ENCODE results near the gene TIFAB.
A peak's percentile ranks its signal among the peaks of the same experiment; 100 is the strongest.
"Not testable (repeated sequence)": the region's sequence is repeated elsewhere in the genome, so short reads cannot be mapped to it uniquely, and the experiment has no call there.

Gene TIFAB, protein sequence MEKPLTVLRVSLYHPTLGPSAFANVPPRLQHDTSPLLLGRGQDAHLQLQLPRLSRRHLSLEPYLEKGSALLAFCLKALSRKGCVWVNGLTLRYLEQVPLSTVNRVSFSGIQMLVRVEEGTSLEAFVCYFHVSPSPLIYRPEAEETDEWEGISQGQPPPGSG

DNA sequence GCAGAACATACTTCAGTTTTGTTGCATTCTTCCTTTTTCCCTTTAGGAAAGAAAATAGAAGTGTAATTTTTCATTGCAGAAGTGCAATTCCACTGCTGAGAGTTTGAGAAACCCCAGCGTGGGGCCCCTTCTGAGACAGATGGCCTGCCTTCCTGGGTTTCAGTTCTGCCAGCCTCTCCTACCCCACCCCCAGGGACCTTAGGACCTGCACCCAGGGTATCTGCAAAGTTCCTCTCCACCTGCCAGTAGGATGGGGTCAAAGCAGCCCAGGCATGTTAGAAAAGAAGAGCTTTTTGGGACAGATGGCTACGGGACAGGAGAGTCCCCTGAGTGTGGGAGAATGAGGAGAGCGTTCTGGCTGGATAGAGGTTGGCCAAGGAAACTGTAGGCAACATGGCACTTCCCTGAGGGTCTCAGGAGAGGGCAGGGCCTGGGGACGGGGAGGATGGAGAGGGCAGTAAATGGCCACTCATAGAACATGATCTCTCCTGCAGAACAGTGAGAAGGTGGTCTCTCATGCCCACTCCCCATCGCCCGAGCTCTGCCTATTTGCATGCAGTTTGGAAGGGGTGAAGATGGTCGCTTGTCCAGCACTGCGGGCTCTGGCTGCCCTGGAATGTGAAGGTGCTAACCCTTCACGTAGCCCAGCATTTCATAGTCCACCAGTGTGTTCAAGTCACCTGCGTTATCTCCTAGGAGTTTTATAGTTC is at the start of gene TIFAB:
TIFAB (minus strand) TSS at position 31 of the 710 bp plus-strand sequence. CDS start 2,412 bp downstream, outside the sequence.
- no peak for DNase-seq

DNA sequence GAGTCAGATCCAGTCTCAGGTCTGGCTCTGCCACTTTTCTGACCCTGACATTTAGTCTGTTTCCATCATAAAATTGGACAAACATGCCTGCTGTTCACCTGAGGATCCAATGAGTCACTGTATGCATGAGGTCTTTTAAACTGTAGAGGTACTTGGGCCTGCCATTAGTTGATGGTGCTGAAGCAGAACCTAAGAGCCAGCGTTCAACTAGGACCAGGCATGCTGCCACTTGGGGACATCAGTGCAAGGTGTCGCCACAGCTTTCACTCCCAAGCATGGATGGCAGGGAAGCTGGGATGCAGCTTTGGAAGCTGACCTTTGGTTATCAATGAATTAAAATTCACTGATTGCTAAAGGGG is 46.5 kb upstream of the TIFAB start:
- peak; percentile 25 for DNase-seq

DNA sequence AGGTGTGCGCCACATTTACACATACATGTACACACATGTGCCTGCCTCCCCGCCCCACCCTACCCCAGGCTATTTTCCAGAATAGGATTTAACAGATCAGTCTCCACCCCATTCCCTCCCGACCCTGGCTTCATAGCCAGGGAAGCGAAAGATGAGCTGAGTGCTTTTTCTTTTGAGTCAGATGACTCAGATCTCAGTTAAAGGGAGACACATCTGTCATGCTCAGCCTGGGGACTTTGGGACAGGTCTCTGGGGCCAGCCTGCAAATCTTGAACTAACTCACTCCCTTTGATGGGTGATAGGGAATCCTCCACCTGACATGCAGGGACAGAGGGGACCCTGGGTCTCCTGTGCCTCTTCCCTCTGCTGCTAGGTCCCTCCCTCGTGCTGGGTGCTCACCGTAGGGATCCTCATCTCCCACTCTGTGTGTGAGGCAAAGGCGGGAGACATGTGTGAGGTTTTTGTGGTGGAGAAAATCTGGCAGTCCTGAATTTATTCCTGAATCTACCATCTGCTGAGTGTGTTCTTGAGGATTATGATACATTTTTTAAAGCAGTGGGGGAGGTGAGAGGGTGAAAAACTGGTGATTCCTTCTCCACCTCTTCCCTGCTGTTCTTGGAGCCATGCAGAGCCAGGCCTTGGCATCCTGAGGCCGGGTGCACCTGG is 46.0 kb upstream of the TIFAB start:
- DNase-seq, result no peak

DNA sequence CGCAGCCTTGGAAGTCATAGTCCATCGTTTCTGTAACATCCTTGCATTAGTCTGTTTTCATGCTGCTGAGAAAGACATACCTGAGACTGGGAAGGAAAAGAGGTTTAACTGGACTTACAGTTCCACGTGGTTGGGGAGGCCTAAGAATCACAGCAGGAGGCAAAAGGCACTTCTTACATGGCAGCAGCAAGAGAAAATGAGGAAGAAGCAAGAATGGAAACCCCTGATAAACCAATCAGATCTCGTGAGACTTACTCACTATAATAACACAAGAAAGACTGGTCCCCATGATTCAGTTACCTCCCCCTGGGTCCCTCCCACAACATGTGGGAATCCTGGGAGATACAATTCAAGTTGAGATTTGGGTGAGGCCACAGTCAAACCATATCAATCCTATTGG is 43.4 kb upstream of the TIFAB start:
- DNase-seq, result not testable (repeated sequence)

DNA sequence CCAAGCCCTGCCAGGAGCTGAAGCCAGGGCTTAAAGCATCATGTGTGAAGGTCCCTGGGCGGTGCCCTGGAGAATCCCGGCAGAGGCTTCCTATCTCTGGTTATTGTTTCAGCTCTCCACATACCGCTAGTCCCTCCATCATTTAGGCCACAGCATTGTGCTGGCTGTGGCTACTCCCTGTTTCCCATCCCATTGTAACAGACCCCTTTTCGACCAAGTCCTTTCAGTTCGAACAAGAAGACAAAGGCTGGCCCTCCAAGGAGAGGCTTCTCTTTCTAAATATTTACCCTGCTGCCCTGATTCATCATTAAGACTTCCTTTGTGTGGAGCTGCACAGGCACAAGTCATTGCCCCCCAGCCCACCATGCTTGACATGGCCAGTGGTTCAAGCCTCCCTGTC is 42.0 kb upstream of the TIFAB start:
- DNase-seq, result no peak

DNA sequence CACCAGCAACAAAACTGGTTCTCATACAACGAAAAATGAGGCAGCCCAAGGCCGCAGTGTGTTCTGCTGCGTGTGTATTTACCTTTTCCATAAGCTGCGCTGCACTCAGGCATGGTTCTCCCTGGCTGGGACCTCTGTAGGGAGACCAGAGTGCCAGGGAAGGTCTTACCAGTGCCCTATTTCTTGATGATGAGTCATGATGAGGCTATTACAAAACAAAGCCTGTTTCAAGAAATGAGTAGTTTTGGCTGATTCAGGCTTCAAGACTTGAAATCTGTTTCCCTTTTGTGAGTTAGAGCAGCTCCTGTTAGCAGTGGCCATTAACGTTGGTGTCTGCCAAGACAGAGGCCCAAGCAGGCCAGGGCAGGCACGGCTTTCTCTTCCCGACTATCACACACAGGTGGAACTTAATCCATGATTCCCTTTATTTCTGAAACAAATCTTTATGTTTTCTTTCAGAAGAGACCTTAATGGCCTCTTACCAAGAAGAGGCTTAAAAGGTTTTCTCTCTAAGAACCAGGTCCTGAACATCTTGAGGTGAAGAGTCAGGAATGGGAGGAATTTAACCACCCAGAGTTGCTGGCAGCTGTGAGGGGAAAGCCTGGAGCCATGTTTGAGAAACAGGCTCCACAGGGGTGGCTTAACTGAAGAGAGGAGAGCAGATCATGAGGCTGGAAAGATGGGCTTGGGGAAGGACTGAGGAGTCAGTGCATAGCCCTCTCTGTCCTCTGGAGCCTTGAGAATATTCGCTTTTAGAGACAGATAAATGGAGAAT is 41.4 kb upstream of the TIFAB start:
- no peak for DNase-seq

DNA sequence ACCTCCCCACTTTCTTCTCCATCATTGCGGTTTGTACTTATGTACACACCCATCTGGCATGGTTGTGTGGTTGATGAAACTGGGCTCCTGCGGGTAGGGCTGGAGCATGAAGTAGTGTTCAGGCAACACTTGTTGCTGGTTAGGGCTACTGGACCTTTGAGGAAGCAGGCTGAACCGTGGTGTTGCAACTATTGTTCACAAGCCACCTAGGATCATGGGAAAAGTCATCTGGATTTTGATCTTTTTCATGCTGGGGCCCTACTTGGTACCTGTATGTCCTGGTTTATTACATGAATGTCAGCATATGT is 40.1 kb upstream of the TIFAB start:
- DNase-seq, result no peak

DNA sequence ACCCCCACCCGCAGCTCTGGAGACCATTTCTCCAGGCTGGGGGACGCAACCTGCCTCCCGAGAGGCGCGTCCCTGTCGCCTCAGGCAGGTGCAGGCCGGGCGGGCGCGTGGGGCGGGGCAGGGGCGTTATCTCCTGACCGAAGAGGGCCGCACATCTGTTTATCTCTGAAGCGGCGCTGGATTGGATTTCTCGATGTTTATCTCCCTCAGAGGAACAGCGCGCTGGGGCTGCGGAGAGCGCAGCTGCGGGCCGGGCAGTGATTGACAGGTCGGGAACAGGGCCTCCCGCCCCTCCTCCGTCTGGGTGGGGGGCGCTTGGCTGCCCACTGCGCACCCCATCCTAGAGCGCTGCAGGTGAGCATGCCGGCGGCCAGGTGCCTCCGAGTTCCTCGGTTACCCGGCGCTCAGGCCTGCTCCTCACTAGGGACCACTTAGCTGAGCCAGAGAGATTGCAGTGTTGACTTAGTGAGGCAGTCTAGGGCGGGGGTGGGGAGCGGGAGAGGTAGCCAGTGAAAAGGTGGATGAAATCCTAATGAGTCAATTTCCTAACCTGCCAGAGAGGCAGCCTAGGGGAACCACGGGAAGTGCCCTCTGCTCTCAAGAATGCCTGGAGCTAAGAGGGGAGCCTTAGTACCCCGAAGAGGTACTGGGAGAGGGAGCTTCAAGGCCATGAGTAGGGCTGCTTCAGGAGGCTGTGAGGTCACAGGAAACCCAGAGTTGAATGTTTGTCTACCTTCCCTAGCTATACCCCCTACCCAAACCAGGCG is 39.6 kb upstream of the TIFAB start:
- DNase-seq, result peak; percentile 78

DNA sequence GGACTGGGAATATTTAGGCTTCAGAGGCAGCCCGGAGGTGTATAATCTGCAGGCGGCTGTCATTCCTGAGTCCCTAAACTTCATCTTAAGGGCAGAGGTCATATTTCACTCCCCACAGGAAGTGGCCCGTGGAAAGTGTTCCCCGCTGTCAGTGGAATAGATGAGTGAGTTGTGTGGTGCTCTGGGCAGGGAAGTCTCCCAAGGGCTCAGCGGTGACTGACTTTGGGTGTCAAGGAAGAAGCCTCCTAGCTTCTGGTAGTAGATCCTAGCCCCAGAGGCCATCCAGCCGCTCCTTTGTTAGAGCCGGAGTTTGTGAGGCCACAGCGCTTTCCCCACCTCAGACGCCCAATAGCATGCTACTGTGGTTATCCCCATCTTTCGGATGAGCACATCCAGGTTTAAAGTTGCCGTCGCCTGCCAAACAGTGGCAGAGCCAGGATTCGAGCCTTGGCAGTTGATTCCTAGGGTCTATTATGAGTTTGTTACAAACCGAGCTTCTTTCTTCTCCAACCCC is 38.9 kb upstream of the TIFAB start:
- DNase-seq, result no peak

DNA sequence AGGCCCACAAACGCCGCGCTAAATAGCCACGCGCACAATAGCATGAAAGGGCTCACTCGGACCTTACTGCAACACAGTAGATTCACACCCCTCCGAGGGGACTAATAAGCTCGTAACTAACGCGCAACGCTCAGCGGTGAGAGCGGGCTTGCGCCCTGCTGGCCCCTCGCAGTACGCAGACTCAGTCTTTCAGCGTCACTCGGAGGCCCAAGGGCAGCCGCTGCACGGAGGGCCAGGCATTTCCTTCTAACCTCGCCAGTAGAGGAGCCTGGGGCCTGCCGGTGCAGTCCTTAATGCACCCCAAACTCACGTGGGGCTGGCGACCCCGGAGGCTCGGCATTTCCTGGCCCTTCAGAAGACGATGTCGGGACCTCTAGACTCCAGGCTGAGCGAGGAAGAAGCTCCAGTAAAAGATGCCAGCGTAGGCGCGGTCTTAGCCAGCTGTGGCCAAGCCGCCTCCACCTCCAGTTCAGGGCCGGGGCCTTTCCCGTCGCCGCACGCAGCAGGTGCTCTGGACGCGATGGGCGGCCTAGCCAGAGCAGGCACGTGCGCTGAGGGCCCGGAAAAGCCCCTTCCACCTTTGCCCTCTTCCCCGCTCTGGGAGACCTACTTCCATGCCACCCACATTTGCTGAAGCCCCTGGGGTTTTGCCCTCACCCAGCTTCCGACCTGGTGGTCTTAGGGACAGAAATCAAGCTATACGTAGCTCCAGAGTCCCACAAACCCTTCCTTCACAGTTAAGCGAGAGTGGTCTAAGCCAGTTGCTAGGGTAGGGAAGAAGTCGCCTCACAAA is 38.3 kb upstream of the TIFAB start:
- no peak for DNase-seq

DNA sequence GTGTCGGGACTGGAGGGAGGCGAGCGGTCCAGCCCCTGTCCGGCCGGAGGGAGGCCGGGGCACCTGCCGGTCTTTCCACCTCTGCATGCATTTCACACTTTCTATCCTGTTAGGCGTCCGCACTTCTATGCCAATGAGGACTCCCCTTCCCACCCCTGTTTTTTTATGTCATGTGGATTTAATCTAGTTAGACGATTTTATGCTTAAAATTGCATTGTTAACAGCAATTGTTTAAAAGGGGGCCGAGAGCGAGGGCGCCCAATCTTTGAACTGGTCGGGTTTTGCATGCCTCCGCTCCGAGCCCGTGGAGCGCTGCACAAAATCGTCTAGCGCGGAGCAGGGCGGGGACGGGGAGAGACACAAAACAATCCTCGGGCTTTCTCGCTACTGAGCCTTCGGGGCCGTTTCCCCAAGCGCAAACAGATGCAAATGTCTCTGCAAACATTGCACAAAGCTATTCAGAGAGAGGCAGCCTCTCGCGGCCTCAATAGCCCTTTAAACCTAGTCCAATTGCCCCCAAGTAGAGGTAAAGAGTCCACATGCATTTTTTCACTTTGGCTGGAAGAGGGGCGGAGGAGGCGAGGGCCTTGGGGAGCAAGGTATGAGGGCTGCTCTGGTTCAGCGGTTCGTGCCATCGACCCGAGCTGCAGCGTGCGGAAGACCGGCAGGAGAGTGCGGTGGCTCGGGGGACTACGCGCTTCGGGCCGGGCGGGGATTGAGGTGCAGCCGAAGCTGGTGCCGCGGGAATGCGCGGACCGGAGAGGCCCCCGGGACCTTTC is 37.5 kb upstream of the TIFAB start:
- no peak for DNase-seq

DNA sequence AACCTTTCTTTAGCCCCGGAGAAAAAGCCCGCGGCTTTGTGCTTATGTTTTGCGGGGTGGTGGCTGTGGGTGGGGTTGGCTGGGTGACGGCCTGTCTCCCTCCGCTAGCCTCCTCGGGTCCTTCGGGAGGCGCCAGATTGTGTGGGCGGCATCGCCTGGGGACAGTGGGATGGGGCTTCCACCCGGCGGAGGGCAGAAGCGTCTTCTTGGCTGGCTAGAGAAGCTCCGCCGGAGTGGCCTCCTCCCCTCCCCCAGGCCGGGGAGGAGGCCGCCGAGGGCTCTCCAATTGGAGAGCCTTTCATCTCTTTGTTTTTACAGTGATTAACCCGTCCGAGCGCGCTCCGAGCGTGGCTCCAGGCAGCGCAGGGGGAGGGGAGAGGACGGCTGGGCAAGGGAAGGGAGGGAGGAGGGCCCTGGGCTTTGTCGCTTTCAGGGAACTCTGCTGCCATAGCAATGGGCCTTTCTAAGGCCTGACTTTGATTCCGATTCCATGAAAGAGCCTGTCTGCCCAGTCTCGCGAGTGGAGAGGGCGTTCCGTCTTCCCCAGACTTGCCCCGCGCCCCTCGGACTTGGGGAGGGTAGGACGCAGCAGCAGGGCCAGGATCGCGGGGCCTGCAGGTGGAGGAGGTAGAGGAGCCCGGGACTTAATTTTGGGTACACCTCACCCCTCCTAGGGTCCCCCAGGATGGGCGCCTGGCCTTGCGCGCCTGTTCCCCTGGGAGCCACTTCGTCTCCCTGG is 36.7 kb upstream of the TIFAB start:
- DNase-seq, result peak; percentile 85

DNA sequence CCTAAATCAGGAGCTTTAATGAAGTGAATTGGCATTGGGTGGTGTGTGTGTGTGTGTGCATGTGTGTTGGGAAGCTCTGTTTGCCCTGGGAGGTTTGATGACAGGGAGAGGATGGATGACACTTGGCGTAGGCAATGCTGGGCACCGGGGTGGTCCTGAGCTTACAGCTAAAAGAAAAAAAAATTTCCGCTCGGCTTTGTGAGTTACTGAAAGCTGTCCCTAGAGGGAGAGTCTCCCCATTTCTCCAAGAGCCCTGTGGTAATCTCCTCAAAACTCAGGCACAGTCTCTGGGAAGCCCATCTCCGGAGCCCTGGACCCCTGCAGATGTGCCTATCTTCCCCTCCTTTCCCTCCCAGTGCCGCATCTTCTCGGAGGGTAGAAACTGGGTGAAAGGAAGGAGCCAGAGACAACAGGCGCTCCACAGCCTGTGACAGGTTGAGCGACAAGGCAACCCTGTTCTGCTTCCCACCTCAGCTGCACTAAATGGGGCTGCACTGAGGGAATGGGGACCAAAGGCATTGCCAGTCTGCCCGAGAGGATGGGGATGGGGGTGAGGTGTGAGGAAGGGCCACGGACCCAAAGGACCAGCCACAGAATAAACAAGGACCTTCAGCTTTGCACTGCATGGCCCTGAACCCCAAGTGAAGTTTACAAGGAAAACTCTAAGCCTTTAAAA is 35.8 kb upstream of the TIFAB start:
- DNase-seq, result no peak

DNA sequence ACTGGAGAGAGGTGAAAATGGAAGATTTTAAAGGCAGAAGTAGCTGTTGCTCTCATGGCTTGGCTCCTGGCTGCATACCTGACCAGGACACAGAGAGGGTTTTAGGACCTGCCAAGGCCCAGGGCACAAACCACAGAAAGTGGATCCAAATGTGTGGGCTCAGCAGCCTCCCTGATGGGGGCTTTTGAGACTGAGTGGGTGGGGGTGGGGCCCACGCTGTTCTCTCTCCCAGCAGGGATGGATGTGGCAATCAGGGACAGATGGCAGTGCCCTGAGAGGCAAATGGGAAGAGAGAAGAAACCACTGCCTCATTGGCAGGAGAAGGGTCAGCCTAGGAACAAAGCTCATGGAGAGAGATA is 34.9 kb upstream of the TIFAB start:
- no peak for DNase-seq

DNA sequence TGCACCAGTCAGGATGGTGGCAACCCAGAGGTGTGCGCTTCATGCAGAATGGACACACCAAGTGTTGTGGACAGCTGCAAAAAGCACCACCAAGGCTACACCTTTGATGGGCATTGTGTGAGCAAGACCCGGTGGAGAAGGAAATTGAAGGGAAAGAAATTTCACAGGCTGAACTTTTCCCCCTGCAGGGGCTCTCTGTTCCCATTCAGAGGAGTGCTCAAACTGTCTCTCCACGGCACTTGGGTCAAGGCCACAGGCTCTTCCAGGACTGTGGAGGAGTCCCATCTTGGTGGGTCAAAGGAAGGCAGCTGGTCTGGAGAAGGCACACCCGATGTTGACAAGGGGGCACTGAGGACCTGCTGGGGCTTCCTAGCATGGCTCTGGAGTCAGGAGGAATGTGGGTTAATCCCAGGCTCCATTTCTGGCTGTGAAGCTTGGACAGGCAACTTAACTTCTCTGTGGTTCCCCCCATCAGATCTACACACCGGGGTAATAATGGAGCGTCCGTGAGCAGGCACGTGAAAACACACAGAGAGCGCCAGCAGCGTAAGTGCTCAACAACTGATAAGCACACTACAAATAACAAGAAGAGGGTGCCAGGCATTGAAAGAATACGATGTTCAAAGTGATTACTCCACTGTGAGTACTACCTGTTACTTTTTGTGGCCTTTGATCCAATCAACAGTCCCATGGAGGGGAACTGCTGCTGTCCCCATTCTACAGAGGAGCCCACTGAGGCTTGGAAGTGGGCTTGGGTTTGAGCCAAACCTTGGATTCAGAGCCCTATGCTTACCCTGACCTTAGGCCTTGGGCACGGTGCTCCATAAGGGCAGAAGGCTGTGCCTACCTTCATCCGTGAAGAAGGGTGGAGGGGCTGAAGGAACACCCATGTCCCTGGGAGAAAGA is 34.2 kb upstream of the TIFAB start:
- DNase-seq, result no peak

DNA sequence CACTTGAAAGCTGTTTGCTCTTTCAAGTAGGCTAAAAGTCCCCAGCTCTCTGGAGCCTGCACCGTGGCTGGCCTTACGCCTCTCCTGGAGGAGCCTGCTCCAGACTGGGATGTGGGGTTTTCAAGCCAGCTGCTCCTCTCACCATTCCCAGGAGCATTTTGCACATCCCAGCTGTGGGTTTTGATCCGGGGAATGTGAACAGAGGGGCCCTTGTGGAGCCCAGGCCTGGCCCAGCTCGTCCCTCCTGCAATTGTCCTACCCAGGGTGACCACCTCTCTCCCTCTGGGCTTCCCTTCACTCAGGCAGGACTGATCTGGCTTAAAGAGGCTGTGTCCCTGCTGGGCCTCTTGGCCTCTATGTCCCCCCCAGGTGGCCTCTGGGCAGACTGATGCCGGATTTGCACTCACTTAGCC is 32.5 kb upstream of the TIFAB start:
- DNase-seq, result no peak

DNA sequence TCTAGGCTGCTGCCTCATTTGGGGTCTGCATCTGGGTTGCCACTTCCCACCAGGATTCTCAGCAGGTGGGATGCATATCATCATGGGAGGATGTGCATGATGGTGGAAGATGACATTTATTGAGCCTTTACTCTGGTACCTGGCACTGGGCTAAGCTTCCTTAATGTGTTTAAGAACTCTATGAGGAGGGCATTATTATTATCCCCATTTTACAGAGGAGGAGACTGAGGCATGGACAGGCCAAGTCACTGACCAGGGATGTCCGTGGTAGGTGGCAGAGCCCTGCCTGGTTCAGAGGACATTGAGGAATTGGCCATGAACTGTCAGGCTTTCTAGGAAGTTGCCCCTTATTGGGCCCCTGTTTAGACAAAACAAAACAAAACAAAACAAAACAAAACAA is 31.1 kb upstream of the TIFAB start:
- no peak for DNase-seq

DNA sequence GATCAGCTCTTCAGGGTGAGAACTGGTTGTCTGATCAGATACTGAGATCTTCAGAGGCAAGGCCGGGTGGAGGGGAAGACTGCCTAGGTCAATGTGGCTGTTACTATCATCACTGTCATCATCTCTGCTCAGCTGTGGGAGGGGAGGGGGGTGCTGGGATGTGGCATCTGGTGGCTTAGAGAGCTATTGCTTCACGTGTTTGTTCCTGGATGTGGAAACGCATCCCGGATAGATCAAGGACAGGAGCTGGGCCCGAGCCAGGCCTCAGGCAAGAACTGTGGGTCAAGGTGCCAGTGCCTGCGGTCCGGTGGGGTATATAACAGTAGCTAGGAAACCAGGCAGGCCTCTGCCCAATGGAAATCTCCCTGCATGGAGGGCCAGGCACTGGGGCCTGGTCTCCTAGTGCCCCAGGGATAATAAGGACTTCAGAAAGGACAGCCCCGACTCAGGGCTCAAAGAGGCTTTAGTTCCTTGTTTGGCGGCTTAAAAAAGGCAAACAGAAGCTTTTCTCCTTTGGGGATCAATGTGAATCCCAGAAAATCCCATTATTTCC is 30.3 kb upstream of the TIFAB start:
- DNase-seq, result no peak

DNA sequence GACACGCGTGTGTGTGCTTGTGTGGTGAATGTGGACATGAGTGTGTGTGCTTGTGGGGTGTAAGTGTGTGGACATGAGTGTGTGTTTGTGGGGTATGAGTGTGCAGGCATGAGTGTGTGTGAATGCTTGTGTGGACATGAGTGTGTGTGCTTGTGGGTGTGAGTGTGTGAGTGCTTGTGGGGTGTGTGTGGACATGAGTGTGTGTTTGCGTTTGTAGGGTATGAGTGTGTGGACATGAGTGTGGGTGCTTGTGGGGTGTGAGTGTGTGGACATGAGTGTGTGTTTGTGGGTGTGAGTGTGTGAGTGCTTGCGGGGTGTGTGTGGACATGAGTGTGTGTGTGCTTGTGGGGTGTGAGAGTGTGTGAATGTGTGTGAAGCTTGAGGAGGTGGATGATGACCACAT is 29.8 kb upstream of the TIFAB start:
- no peak for DNase-seq

All from NCI-H187 treated with DMSO at 0.1 percent for 48 hours (cell line).